ENCODE measurements around the gene SLC26A11.

SLC26A11 gene

GRCh38 chr17:80228477-80228876 is 8.2 kb downstream of the SLC26A11 start:
- TF ChIP-seq EZH2phosphoT487 (conservative IDR thresholded peaks at IDR 0.05; ENCODE audit: low read length) (no peak), CTCF (IDR thresholded peaks at IDR 0.05; ENCODE audit: insufficient read depth, low read length, poor library complexity, severe bottlenecking) (no peak)
- H3K4me3 ChIP-seq (ENCODE audit: insufficient read depth, low read length, poor library complexity, severe bottlenecking), result no peak overlapping the region
- no peak overlapping the region for H3K27ac ChIP-seq (ENCODE audit: low read depth, low read length)
- no peaks in the 10 kb centered on the region for H3K9me2 ChIP-seq (replicated peaks; ENCODE audit: insufficient read depth, low read length)
- H3K27me3 ChIP-seq (ENCODE audit: low read length), result no peaks in the 10 kb centered on the region
- H3F3A ChIP-seq (ENCODE audit: insufficient read depth), result no peaks in the 10 kb centered on the region
- no peak overlapping the region for H2AFZ ChIP-seq (ENCODE audit: low read depth, low read length, severe bottlenecking)
- H4K20me1 ChIP-seq (ENCODE audit: low read depth, low read length), result no peaks in the 10 kb centered on the region
- peaks cover 6% of the 10 kb centered on the region; the same call in 1 of the 2 replicates for H3K9me3 ChIP-seq (ENCODE audit: insufficient read depth, low read length)
- no peaks in the 10 kb centered on the region for H3K36me3 ChIP-seq (ENCODE audit: low read length)
- H3K79me2 ChIP-seq (ENCODE audit: insufficient read depth, low read length), result no peaks in the 10 kb centered on the region
- H3K4me2 ChIP-seq (ENCODE audit: low read depth, low read length, poor library complexity, severe bottlenecking), result no peak overlapping the region
- H3K9ac ChIP-seq (ENCODE audit: low read length), result no peak overlapping the region

GRCh38 chr17:80229011-80229410 is 8.8 kb downstream of the SLC26A11 start:
- Histone ChIP-seq H2AFZ (ENCODE audit: low read depth, low read length, severe bottlenecking) (no peak overlapping the region), H3F3A (ENCODE audit: insufficient read depth) (no peaks in the 10 kb centered on the region), H3K9me3 (ENCODE audit: insufficient read depth, low read length) (peaks cover 6% of the 10 kb centered on the region; the same call in 1 of the 2 replicates), H3K27me3 (ENCODE audit: low read length) (no peaks in the 10 kb centered on the region), H4K20me1 (ENCODE audit: low read depth, low read length) (no peaks in the 10 kb centered on the region), H3K9ac (ENCODE audit: low read length) (no peak overlapping the region), H3K4me3 (ENCODE audit: insufficient read depth, low read length, poor library complexity, severe bottlenecking) (no peak overlapping the region), H3K79me2 (ENCODE audit: insufficient read depth, low read length) (no peaks in the 10 kb centered on the region), H3K36me3 (ENCODE audit: low read length) (no peaks in the 10 kb centered on the region), H3K27ac (ENCODE audit: low read depth, low read length) (no peak overlapping the region), H3K9me2 (replicated peaks; ENCODE audit: insufficient read depth, low read length) (no peaks in the 10 kb centered on the region), H3K4me2 (ENCODE audit: low read depth, low read length, poor library complexity, severe bottlenecking) (no peak overlapping the region)
- TF ChIP-seq EZH2phosphoT487 (conservative IDR thresholded peaks at IDR 0.05; ENCODE audit: low read length), result no peak
- no peak for TF ChIP-seq CTCF (IDR thresholded peaks at IDR 0.05; ENCODE audit: insufficient read depth, low read length, poor library complexity, severe bottlenecking)

GRCh38 chr17:80232438-80232837 is 12.2 kb downstream of the SLC26A11 start:
- H3K36me3 ChIP-seq (ENCODE audit: low read length), result no peaks in the 10 kb centered on the region
- H3K9me2 ChIP-seq (replicated peaks; ENCODE audit: insufficient read depth, low read length), result no peaks in the 10 kb centered on the region

More at GRCh38 chr17:80232438-80232837, 12.2 kb downstream of the SLC26A11 start:
- no peak overlapping the region for H3K4me2 ChIP-seq (ENCODE audit: low read depth, low read length, poor library complexity, severe bottlenecking)
- TF ChIP-seq EZH2phosphoT487 (conservative IDR thresholded peaks at IDR 0.05; ENCODE audit: low read length) (no peak), CTCF (IDR thresholded peaks at IDR 0.05; ENCODE audit: insufficient read depth, low read length, poor library complexity, severe bottlenecking) (no peak)
- H3K27me3 ChIP-seq (ENCODE audit: low read length), result no peaks in the 10 kb centered on the region
- no peak overlapping the region for H3K4me3 ChIP-seq (ENCODE audit: insufficient read depth, low read length, poor library complexity, severe bottlenecking)
- peaks cover 6% of the 10 kb centered on the region; the same call in 1 of the 2 replicates for H3K9me3 ChIP-seq (ENCODE audit: insufficient read depth, low read length)
- no peaks in the 10 kb centered on the region for H4K20me1 ChIP-seq (ENCODE audit: low read depth, low read length)
- no peak overlapping the region for H3K9ac ChIP-seq (ENCODE audit: low read length)
- H3F3A ChIP-seq (ENCODE audit: insufficient read depth), result no peaks in the 10 kb centered on the region
- no peak overlapping the region for H2AFZ ChIP-seq (ENCODE audit: low read depth, low read length, severe bottlenecking)
- H3K79me2 ChIP-seq (ENCODE audit: insufficient read depth, low read length), result no peaks in the 10 kb centered on the region
- no peak overlapping the region for H3K27ac ChIP-seq (ENCODE audit: low read depth, low read length)
